Measurements from ENCODE around the gene SLC30A3.

SLC30A3 gene

GRCh38 chr2:27206346-27206745 lies 56.5 kb downstream of the SLC30A3 start:
- no peak for DNase-seq (ENCODE audit: low read depth, low spot score)

- DNase-seq (ENCODE audit: low read depth, low spot score), result no peak
Observed at GRCh38 chr2:27205206-27205605, 57.6 kb downstream of the SLC30A3 start.

- DNase-seq (ENCODE audit: low read depth, low spot score), result no peak
Observed at GRCh38 chr2:27204566-27204965, 58.3 kb downstream of the SLC30A3 start.

DNA sequence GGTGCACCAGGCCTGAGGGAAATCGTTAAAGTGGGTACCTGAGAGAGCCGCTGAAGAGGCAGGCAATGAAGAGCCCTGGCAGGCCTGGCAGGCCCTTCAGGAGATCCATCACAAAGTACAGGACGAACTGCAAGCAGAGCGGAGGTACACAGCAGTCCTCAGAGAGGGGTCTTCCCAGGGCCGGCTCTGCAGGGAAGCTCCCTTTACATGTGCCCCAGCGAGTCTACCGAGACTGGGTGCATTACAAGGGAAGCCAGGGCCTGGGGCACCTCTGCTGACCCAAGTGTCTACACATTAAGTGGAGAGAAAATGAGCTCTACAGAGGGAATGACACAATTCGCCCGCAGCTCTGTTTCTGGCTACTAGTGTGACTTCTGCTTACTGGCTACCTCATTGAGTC lies 59.1 kb downstream of the SLC30A3 start:
- no peak for DNase-seq (ENCODE audit: low read depth, low spot score)
